Activated CD8-positive, alpha-beta T cell treated with anti-CD3 and anti-CD28 coated beads, Interleukin-2, amount 10 ng/mL, durations not matched to agents 7 days and 5 days (primary cell): ENCODE data around the gene ASMTL. TPM values are rescaled to one million over a fixed set of nuclear protein-coding genes. Genes with fewer than 3 reads are reported as not detected.
"Not testable (repeated sequence)": the region's sequence is repeated elsewhere in the genome, so short reads cannot be mapped to it uniquely, and the experiment has no call there.

Source experiments
- ATAC-seq: fragments of 150-1000 bp; cut with Tn5 transposase; one replicate; pipeline ENCODE4 v1.10.0; 2021; ENCODE audit warnings: moderate library complexity
- CTCF ChIA-PET: fragments of 350-600 bp; sonication (Branson Sonifier 250); formaldehyde crosslinking; loops from one replicate; lab custom pipeline; 2021; ENCODE audit warnings: antibody characterized with exemption; lab: Charles Lee
- POLR2A ChIA-PET: fragments of 350-600 bp; sonication (Branson Sonifier 250); formaldehyde crosslinking; loops from one replicate; lab custom pipeline; 2021; ENCODE audit warnings: antibody characterized with exemption; lab: Charles Lee
- DNase-seq: peaks from one replicate; pipeline ENCODE4 v3.0.0-alpha.2; 2020
- H3K27ac Mint-ChIP-seq: one replicate; pipeline ENCODE4 v1.8.0; 2021; ENCODE audit warnings: mild to moderate bottlenecking, mixed read lengths
- H3K27me3 Mint-ChIP-seq: one replicate; pipeline ENCODE4 v1.8.0; 2021; ENCODE audit warnings: low read depth, mixed read lengths
- H3K36me3 Mint-ChIP-seq: one replicate; pipeline ENCODE4 v1.8.0; 2021; ENCODE audit warnings: low read depth, mixed read lengths
- H3K4me1 Mint-ChIP-seq: one replicate; pipeline ENCODE4 v1.8.0; 2021; ENCODE audit warnings: low read depth, mixed read lengths
- H3K4me3 Mint-ChIP-seq: one replicate; pipeline ENCODE4 v1.8.0; 2021; ENCODE audit warnings: mild to moderate bottlenecking, mixed read lengths
- H3K9me3 Mint-ChIP-seq: one replicate; pipeline ENCODE4 v1.8.0; 2022; ENCODE audit warnings: mixed read lengths; ENCODE audit not compliant: insufficient read depth
- total RNA-seq, 2 experiments: library from RNA; stranded (reverse); gene quantifications; one replicate each; pipeline ENCODE4 v1.2.3, GENCODE V29; 2021

ASMTL gene
- total RNA-seq, 2 experiments from 2014 or later: 45.3 to 45.9 TPM

DNA sequence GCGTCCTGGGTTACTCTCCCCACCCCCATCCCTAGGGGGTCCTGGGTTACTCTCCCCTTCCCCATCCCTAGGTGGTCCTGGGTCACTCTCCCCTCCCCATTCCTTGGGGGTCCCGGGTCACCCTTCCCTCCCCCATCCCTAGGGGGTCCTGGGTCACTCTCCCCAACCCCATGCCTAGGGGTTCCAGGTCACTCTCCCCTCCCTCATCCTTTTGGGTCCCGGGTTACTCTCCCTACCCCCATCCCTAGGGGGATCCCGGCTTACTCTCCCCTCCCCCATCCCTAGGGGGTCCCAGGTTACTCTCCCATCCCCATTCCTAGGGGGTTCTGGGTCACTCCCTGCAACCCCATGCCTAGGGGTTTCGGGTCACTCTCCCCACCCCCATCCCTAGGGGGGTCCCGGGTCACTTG lies 1.5 kb downstream of the ASMTL start:
- peaks cover 25% of the 10 kb centered on the region for H3K9me3 Mint-ChIP-seq
- no peak for ATAC-seq
- peak; percentile 26 for DNase-seq
- ChIA-PET POLR2A (no interaction called here), CTCF (no interaction called here)
- peak overlapping the region; percentile 89 for H3K4me3 Mint-ChIP-seq
- H3K36me3 Mint-ChIP-seq: peaks cover 37% of the 10 kb centered on the region
- no peaks in the 10 kb centered on the region for H3K27me3 Mint-ChIP-seq
- H3K4me1 Mint-ChIP-seq: peaks cover 47% of the 10 kb centered on the region
- no peak overlapping the region for H3K27ac Mint-ChIP-seq

DNA sequence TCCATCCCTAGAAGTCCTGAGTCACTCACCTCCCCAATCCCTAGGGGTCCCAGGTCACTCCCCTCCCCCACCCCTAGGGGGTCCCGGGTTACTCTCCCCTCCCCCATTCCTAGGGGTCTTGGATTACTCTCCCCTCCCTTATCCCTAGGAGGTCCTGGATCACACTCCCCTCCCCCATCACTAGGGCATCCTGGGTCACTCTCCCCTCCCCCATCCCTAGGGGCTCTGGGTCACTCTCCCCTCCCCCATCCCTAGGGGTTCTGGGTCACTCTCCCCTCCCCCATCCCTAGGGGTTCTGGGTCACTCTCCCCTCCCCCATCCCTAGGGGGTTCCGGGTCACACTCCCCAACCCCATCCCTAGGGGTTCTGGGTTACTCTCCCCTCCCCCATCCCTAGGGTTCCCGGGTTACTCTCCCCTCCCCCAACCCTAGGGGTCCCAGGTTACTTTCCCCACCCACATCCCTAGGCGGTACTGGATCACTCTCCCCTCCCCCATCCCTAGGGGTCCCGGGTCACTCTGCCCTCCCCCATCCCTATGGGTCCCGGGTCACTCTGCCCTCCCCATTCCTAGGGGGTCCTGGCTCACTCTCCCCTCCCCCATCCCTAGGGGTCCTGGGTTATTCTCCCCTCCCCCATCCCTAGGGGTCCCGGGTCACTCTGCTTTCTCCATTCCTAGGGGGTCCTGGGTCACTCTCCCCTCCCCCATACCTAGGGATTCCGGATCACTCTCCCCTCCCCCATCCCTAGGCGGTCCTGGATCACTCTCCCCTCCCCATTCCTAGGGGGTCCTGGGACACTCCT lies 2.1 kb downstream of the ASMTL start:
- Mint-ChIP-seq H3K4me3 (no peak overlapping the region), H3K27ac (no peak overlapping the region), H3K27me3 (no peaks in the 10 kb centered on the region), H3K4me1 (peaks cover 43% of the 10 kb centered on the region), H3K9me3 (peaks cover 26% of the 10 kb centered on the region), H3K36me3 (peaks cover 41% of the 10 kb centered on the region)
- POLR2A ChIA-PET: no interaction called here
- CTCF ChIA-PET: no interaction called here
- no peak for ATAC-seq
- peak; percentile 31 for DNase-seq

DNA sequence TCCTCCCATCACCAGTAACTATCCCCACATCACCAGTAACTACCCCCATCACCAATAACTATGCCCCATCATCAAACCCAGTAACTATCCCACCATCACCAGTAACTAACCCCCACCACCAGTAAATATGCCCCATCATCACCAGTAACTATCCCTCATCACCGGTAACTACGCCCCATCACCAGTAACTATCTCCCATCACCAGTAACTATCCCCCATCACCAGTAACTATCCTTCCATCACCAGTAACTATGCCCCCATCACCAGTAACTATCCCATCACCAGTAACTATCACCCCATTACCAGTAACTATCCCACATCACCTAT lies 2.9 kb downstream of the ASMTL start:
- H3K4me3 Mint-ChIP-seq: no peak overlapping the region
- no peak overlapping the region for H3K27ac Mint-ChIP-seq
- peak; percentile 19 for DNase-seq
- ChIA-PET CTCF (no interaction called here), POLR2A (no interaction called here)
- H3K4me1 Mint-ChIP-seq: peaks cover 37% of the 10 kb centered on the region
- no peaks in the 10 kb centered on the region for H3K27me3 Mint-ChIP-seq
- H3K36me3 Mint-ChIP-seq: peaks cover 47% of the 10 kb centered on the region
- H3K9me3 Mint-ChIP-seq: peaks cover 33% of the 10 kb centered on the region
- no peak for ATAC-seq

DNA sequence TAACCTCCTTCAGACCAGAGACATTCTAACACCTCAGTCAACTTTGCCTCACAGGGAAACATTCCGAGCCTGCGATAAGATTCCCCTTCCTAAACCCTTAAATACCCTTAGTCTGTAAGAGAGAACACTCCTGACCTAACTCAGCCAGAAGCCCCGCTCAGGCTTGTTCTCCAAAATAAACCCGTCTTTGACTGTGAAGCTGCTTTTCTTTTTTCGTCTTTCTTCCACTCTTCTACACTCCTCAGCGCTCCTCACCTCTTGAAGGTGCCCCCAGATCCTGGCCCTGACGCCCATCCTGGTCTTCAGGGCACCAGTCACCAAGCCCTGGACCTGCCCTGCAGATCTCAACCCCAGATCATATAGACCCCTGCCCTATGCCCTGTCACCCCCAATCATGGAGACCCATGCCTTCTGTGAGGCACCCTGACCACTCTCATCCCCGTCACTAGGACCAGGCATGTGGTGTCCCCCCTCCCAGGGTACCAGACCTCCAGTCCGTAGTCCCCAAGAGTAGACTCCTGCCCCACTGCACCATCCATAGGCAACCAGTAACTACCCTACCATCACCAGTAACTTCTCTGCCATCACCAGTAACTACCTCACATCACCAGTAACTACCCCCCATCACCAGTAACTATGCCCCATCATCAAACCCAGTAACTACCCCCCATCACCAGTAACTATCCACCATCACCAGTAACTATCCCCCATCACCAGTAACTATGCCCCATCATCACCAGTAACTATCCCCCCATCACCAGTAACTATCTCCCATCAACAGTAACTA lies 3.5 kb downstream of the ASMTL start:
- H3K36me3 Mint-ChIP-seq: peaks cover 53% of the 10 kb centered on the region
- DNase-seq (peak; percentile 20), ATAC-seq (no peak)
- H3K9me3 Mint-ChIP-seq: peaks cover 38% of the 10 kb centered on the region
- ChIA-PET CTCF (no interaction called here), POLR2A (no interaction called here)
- no peak overlapping the region for H3K27ac Mint-ChIP-seq
- no peaks in the 10 kb centered on the region for H3K27me3 Mint-ChIP-seq
- H3K4me3 Mint-ChIP-seq: no peak overlapping the region
- peaks cover 32% of the 10 kb centered on the region for H3K4me1 Mint-ChIP-seq

DNA sequence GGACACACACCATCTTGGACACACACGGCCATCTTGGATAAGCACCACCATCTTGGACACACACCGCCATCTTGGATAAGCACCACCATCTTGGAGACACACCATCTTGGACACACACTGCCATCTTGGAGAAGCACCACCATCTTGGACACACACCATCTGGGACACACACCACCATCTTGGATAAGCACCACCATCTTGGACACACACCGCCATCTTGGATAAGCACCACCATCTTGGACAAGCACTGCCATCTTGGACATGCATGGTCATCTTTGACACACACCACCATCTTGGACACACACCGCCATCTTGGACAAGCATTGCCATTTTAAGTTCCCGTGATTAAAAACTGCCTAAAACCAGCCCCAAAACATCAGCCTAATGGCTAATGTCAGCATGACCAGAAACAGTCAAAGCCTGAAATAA lies 4.1 kb downstream of the ASMTL start:
- Mint-ChIP-seq H3K9me3 (peaks cover 43% of the 10 kb centered on the region), H3K36me3 (peaks cover 59% of the 10 kb centered on the region), H3K4me1 (peaks cover 32% of the 10 kb centered on the region), H3K27ac (peak overlapping the region; percentile 21)
- POLR2A ChIA-PET, H3K4me3 Mint-ChIP-seq, DNase-seq, CTCF ChIA-PET, ATAC-seq, H3K27me3 Mint-ChIP-seq: not testable (repeated sequence)

DNA sequence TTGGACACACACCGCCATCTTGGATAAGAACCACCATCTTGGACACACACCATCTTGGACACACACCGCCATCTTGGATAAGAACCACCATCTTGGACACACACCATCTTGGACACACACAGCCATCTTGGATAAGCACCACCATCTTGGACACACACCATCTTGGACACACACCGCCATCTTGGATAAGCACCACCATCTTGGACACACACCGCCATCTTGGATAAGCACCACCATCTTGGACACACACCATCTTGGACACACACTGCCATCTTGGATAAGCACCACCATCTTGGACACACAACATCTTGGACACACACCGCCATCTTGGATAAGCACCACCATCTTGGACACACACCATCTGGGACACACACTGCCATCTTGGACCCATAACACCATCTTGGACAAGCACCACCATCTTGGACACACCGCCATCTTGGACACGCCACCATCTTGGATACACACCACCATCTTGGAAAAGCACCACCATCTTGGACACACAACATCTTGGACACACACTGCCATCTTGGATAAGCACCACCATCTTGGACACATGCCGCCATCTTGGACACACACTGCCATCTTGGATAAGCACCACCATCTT lies 4.6 kb downstream of the ASMTL start:
- ATAC-seq, H3K27me3 Mint-ChIP-seq, POLR2A ChIA-PET, H3K4me3 Mint-ChIP-seq, CTCF ChIA-PET: not testable (repeated sequence)
- peak; percentile 21 for DNase-seq
- Mint-ChIP-seq H3K4me1 (peaks cover 30% of the 10 kb centered on the region), H3K9me3 (peaks cover 43% of the 10 kb centered on the region), H3K36me3 (peaks cover 63% of the 10 kb centered on the region), H3K27ac (peak overlapping the region; percentile 10)

DNA sequence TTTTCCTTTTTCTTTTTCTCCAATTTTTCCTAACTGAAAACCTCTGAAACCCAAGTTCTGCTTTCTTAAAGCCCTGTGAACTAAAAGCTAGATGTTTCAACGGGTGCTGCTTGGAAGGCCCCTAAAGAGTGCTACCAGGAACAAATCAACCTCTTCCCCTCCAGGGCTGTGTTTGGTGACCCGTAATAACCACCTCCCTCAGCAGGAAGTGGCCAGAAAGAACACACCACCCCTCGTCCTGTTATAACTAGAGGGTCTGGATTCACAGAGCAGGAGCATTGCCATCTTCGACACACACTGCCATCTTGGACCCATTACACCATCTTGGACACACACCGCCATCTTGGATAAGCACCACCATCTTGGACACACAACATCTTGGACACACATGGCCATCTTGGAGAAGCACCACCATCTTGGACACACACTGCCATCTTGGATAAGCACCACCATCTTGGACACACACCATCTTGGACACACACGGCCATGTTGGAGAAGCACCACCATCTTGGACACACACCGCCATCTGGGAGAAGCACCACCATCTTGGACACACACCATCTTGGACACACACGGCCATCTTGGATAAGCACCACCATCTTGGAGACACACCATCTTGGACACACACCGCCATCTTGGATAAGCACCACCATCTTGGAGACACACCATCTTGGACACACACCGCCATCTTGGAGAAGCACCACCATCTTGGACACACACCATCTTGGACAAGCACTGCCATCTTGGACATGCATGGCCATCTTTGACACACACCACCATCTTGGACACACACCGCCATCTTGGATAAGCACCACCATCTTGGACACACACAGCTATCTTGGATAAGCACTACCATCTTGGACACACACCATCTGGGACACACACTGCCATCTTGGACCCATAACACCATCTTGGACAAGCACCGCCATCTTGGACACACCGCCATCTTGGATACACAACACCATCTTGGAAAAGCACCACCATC lies 5.4 kb downstream of the ASMTL start:
- H3K4me3 Mint-ChIP-seq, POLR2A ChIA-PET, CTCF ChIA-PET, H3K27me3 Mint-ChIP-seq: not testable (repeated sequence)
- peak; percentile 29 for ATAC-seq
- Mint-ChIP-seq H3K9me3 (peaks cover 47% of the 10 kb centered on the region), H3K36me3 (peaks cover 70% of the 10 kb centered on the region), H3K27ac (peak overlapping the region; percentile 51), H3K4me1 (peaks cover 30% of the 10 kb centered on the region)
- DNase-seq: peak; percentile 49

DNA sequence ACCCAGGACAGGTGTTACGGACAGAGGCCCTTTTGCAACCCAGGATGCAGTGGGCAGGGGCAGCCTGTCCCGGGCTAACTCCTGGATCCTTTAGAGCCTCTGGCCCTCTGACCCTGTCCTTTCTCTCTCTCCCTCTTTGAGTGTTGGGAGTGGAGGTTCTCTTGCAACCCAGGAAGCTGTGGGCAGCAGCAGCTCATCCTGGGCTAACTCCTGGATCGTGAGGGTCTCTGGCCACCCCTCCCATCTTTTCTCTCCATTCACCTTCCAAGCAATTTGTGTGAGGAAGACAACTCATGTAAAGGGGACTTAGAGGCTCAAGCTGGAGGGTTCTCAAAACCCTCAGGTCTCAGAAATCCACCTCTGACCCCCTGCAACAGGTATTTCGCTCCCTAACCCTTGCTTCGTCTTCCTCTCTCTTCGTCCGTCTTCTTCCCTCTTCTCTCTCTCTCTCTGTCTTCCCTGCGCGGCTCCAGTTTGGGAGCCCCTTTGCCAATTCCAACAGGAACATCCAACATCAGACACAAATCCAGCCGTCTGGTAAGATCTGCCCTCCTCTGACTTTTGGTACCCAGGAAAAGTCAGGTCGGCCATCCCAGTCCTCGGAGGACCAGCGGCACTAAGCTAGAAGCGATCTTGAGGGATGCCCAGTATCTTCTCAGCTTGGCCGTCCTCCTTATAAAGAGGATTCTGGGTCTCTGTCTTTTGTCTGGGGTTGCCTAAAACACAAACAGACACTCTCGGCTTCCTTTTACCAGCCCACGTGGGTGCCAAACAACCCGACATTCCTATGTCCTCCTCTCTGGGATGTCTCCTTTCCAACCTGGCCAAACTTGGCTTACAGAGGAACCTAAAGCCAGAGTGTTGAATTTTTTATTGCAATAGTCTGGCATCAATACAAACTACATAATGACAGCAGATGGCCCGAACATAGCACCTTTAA lies 7.9 kb downstream of the ASMTL start:
- Mint-ChIP-seq H3K36me3 (peaks cover 74% of the 10 kb centered on the region), H3K4me3 (no peak overlapping the region), H3K4me1 (peaks cover 29% of the 10 kb centered on the region), H3K27ac (no peak overlapping the region), H3K27me3 (no peaks in the 10 kb centered on the region), H3K9me3 (peaks cover 47% of the 10 kb centered on the region)
- ATAC-seq: no peak
- POLR2A ChIA-PET: no interaction called here
- CTCF ChIA-PET: no interaction called here
- DNase-seq: peak; percentile 14

DNA sequence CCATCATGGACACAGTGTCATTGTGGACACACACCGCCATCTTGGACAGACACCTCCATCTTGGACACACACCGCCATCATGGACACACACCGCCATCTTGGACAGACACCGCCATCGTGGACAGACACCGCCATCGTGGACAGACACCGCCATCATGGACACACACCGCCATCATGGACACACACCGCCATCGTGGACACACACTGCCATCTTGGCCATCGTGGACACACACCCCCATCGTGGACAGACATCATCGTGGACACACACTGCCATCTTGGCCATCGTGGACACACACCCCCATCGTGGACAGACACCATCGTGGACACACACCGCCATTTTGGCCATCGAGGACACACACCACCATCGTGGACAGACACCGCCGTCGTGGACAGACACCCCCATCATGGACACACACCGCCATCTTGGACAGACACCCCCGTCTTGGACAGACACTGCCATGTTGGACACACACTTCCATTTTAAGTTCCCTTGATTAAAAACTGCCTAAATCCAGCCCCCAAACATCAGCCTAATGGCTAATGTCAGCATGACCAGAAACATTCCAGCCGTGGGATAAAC lies 9.1 kb downstream of the ASMTL start:
- peaks cover 19% of the 10 kb centered on the region for H3K4me1 Mint-ChIP-seq
- POLR2A ChIA-PET: no interaction called here
- H3K9me3 Mint-ChIP-seq: peaks cover 39% of the 10 kb centered on the region
- CTCF ChIA-PET: no interaction called here
- H3K36me3 Mint-ChIP-seq: peaks cover 74% of the 10 kb centered on the region
- ATAC-seq (no peak), DNase-seq (peak; percentile 17)
- no peak overlapping the region for H3K4me3 Mint-ChIP-seq
- no peak overlapping the region for H3K27ac Mint-ChIP-seq
- no peaks in the 10 kb centered on the region for H3K27me3 Mint-ChIP-seq

DNA sequence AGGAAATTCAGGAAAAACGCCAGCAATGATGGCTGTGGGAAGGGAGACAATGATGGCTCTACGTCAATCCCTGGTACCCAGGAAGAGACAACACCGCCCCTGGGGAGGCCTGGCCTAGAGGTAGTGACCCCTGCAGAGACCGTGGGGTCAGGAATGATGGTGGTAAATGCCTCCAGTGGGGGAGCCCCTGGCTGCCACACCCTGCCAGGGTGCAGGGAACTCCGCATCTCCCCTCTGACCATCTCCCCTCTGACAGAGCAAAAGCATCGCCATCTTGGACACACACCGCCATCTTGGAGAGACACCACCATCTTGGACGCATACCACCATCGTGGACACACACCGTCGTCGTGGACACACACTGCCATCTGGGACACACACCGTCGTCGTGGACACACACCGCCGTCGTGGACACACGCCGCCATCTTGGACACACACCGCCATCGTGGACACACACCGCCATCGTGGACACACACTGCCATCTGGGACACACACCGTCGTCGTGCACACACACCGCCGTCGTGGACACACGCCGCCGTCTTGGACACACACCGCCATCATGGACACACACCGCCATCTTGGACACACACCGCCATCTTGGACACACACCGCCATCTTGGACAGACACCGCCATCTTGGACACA lies 9.9 kb downstream of the ASMTL start:
- peaks cover 12% of the 10 kb centered on the region for H3K4me1 Mint-ChIP-seq
- DNase-seq (peak; percentile 11), ATAC-seq (no peak)
- POLR2A ChIA-PET: no interaction called here
- H3K4me3 Mint-ChIP-seq: no peak overlapping the region
- H3K27ac Mint-ChIP-seq: no peak overlapping the region
- CTCF ChIA-PET: no interaction called here
- H3K36me3 Mint-ChIP-seq: peaks cover 71% of the 10 kb centered on the region
- H3K9me3 Mint-ChIP-seq: peaks cover 34% of the 10 kb centered on the region
- H3K27me3 Mint-ChIP-seq: no peaks in the 10 kb centered on the region
